ENCODE results near the gene BPI. TPM values are rescaled to one million over a fixed set of nuclear protein-coding genes. Genes with fewer than 3 reads are reported as not detected.
A peak's percentile ranks its signal among the peaks of the same experiment; 100 is the strongest.
"Not testable (repeated sequence)": the region's sequence is repeated elsewhere in the genome, so short reads cannot be mapped to it uniquely, and the experiment has no call there.

Gene BPI
- total RNA-seq, 1 experiment from 2014 or later: 1.5 TPM

- no peak for DNase-seq (ENCODE audit: low read depth)
Observed at GRCh38 chr20:38277691-38278090, 26.3 kb upstream of the BPI start.

GRCh38 chr20:38278131-38278530 lies 25.8 kb upstream of the BPI start:
- no peak for DNase-seq (ENCODE audit: low read depth)

GRCh38 chr20:38278763-38279162 lies 25.2 kb upstream of the BPI start:
- no peak for DNase-seq (ENCODE audit: low read depth)

GRCh38 chr20:38281176-38281915 lies 22.6 kb upstream of the BPI start:
- DNase-seq (ENCODE audit: low read depth): not testable (repeated sequence)

GRCh38 chr20:38283236-38283635 lies 20.7 kb upstream of the BPI start:
- DNase-seq (ENCODE audit: low read depth): no peak

- not testable (repeated sequence) for DNase-seq (ENCODE audit: low read depth)
Observed at GRCh38 chr20:38284066-38284650, 19.8 kb upstream of the BPI start.

GRCh38 chr20:38284893-38285444 lies 19.0 kb upstream of the BPI start:
- no peak for DNase-seq (ENCODE audit: low read depth)

GRCh38 chr20:38286586-38287531 lies 17.1 kb upstream of the BPI start:
- DNase-seq (ENCODE audit: low read depth): no peak

- peak; percentile 96 for DNase-seq (ENCODE audit: low read depth)
Observed at GRCh38 chr20:38290829-38291814, 12.8 kb upstream of the BPI start.

- no peak for DNase-seq (ENCODE audit: low read depth)
Observed at GRCh38 chr20:38291966-38292365, 12.0 kb upstream of the BPI start.

GRCh38 chr20:38293491-38294065 lies 10.4 kb upstream of the BPI start:
- DNase-seq (ENCODE audit: low read depth): no peak

- DNase-seq (ENCODE audit: low read depth): no peak
Observed at GRCh38 chr20:38294076-38294591, 9.8 kb upstream of the BPI start.

- no peak for DNase-seq (ENCODE audit: low read depth)
Observed at GRCh38 chr20:38295811-38296210, 8.1 kb upstream of the BPI start.

GRCh38 chr20:38296433-38296832 lies 7.5 kb upstream of the BPI start:
- DNase-seq (ENCODE audit: low read depth): no peak

- DNase-seq (ENCODE audit: low read depth): no peak
Observed at GRCh38 chr20:38297916-38298674, 5.9 kb upstream of the BPI start.

GRCh38 chr20:38298768-38299288 lies 5.1 kb upstream of the BPI start:
- DNase-seq (ENCODE audit: low read depth): no peak

GRCh38 chr20:38299963-38300362 lies 4.0 kb upstream of the BPI start:
- no peak for DNase-seq (ENCODE audit: low read depth)

GRCh38 chr20:38300438-38300837 lies 3.5 kb upstream of the BPI start:
- DNase-seq (ENCODE audit: low read depth): no peak

- no peak for DNase-seq (ENCODE audit: low read depth)
Observed at GRCh38 chr20:38301309-38301708, 2.6 kb upstream of the BPI start.

All from M059J (cell line).